Right renal cortex interstitium (tissue), 3 donors: ENCODE data around the gene HNRNPK. TPM values are rescaled to one million over a fixed set of nuclear protein-coding genes. Genes with fewer than 3 reads are reported as not detected.

Experiments
- DNase-seq, 3 donors: peaks; one replicate each; pipeline ENCODE4 v3.0.0-alpha.2; 2013; ENCODE audit warnings: low read depth in 3 of 3, low spot score in 2 of 3
- polyA plus RNA-seq, 3 donors: library from polyadenylated mRNA; unstranded; fragments of 120-200 nt; gene quantifications; one replicate each; pipeline ENCODE4 v1.2.1, GENCODE V29; 2013; ENCODE audit not compliant: insufficient read length in 3 of 3

The HNRNPK gene
- 100 to 1,000 TPM; 905 to 967 (median 923) TPM for polyA plus RNA-seq

GRCh38 chr9:83979812-83980394 lies at the start of gene HNRNPK:
Gene HNRNPK, minus strand, starts transcription at chr9:83980215. Its CDS starts 1,963 bp downstream, at chr9:83978252.
- peak; percentile 99 for DNase-seq

- DNase-seq = no peak
Observed at GRCh38 chr9:84027201-84027600, 47.2 kb upstream of the HNRNPK start.

DNA sequence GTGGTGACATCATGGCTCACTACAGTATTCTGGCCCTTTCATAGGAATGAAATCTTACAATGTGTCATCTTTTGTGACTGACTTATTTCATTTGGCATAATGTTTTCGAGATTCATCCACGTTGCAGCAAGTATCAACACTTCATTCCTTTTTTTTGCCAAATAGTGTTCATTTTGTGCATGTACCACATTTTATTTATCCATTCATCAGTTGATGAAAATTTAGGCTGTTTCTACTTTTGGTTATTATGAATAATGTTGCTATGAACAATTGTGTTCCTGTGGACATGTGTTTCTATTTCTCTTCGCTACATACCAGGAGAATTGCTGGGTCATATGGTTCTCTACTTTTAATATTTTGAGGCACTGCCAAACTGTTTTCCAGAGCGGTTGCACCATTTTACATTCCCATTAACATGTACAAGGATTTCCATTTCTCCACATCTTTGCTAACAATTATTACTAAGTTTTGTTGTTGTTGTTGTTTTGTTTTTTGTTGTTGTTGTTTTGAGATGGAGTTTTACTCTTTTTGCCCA lies 44.1 kb upstream of the HNRNPK start:
- no peak for DNase-seq

DNA sequence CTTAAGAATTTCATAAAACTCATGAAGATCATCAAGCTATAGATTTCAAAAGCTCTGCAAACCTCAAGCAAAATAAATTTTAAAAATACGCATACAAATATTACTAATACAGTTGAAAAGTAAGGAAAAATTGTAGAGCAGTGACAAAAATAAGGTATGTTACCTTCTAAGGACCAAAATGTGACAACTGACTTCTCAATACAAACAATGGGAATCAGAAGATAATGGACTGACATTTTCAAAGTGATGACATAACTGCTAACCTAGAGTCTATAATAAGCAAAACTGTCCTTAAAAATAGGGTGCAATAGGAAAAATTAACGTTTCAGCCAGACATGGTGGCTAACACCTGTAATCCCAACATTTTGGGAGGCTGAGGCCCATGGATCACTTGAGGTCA lies 27.6 kb upstream of the HNRNPK start:
- DNase-seq = no peak

GRCh38 chr9:84003246-84003645 lies 23.2 kb upstream of the HNRNPK start:
- no peak for DNase-seq

GRCh38 chr9:84002344-84002743 lies 22.3 kb upstream of the HNRNPK start:
- DNase-seq = no peak

GRCh38 chr9:84001621-84002020 lies 21.6 kb upstream of the HNRNPK start:
- DNase-seq = no peak

GRCh38 chr9:84000186-84000585 lies 20.2 kb upstream of the HNRNPK start:
- DNase-seq = no peak

DNA sequence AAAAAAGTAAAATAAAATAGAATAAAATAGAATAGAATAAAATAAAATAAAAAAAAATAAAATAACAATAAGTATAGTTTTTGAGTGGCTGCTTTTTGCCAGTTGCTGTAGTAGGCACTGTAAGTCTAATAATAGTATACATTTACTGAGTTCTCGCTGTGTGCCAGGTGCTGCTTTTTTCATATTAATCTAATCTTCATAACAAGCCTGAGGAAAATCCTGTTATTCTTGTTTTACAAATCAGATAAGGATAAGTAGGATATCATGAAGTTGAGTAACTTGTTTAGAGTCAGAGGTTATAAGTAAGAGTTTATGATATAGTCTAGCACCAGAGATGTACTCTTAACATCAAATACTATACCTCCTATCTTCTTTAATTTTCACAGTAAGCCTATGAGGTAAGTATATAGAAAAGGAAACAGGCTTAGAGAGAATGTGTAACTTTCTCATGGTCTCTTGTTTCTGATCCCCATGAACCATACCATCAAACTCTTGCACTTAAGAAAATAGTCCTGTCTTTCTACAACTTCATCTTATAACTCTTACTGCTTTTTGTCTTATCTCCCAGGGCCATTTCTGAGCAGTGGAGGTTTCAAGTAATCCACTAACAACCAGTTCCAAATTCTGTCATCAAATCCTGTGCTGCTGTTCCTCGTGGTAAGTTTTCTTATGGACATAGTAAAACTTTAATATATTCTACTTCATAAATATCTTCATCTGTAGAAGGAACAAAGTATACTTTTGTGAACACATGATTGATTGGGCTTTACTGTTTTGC lies 19.3 kb upstream of the HNRNPK start:
- DNase-seq = no peak

GRCh38 chr9:83996126-83996525 lies 16.1 kb upstream of the HNRNPK start:
- DNase-seq = no peak

- DNase-seq = no peak
Observed at GRCh38 chr9:83992901-83993300, 12.9 kb upstream of the HNRNPK start.

GRCh38 chr9:83992407-83992806 lies 12.4 kb upstream of the HNRNPK start:
- no peak for DNase-seq

DNA sequence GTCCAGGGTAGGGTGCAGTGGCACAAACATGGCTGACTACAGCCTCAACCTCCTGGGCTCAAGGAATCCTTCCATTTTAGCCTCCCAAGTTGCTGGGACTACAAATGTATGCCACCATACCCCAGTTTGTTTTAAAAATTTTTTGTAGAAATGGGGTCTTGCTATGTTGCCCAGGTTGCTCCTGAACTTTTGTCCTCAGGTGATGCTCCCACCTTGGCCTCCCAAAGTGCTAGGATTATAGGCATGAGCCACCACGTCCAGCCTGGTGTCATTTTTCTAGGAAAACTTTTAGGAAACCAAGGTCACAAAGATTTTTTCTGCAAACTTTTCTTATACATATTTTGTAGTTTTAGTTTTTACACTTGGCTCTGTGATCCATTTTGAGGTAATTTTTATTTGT lies 11.3 kb upstream of the HNRNPK start:
- DNase-seq = no peak

- DNase-seq = no peak
Observed at GRCh38 chr9:83988411-83988810, 8.4 kb upstream of the HNRNPK start.

- no peak for DNase-seq
Observed at GRCh38 chr9:83987402-83987791, 7.4 kb upstream of the HNRNPK start.

GRCh38 chr9:83986765-83987401 lies 6.9 kb upstream of the HNRNPK start:
- DNase-seq = no peak

DNA sequence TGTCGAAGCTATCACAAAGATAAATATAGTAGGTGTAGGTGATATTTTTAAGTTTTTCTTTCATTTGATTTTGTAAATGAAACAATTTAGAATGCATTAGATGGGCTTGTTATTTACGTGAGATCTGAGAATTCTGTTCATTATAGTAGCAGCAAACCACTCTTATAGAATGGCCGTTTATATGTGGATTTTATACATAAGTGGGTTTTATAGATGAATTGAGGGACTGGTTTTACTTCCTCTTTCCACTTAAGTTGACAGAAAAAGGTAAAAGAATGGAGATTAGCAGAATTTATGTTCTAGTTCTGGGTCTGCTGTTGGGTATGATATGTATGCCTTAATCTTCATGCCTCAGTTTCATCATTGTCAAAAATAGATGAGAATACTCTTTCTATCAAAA lies 6.2 kb upstream of the HNRNPK start:
- DNase-seq = no peak

GRCh38 chr9:83981126-83981871 lies 1.3 kb upstream of the HNRNPK start:
- no peak for DNase-seq

DNA sequence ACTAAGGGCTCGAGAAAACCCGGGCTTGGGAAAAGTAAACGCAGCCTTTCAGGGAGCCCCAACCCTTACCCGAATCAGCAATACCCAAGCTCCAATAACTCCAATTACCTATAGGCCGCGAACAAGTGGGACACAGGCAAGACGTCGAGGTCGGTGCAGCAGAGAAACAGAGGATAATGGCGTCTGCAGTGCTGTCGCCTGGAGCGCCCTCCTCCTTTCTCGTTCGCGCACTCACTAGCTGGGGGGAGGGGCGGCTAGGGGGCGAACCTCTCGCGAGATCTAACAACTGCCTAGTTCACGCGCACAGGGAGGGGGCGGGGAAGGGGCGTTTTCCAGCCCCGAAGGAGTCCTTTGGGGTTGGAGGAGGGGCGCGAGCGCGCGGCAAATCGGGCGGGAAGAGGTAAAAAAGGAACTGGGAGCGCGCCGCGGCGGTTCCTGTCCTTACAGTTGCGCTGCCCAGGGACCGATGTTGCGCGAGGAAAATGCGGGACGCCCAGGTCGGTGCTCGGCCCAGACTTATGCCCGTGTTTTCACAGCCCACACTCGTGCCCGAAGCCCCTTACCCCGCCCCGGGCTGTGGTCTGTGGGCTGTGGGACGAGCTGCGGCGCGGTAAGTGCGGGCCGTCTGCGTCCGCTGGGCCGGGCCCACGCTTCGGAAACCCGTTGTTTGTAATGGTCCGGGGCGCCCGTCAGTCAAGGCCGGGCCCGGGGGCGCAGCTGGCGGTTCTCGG lies 545 bp upstream of the HNRNPK start, which contains the start of gene RMI1:
TSS of gene RMI1 (plus strand) at position 411 of the 731 bp plus-strand sequence. CDS start 20,182 bp downstream, outside the sequence.
- peak; percentile 97 to 98 (median 98) for DNase-seq
